Kidney (tissue), 14 donors: ENCODE measurements around the gene NAA15. TPM values are rescaled to one million over a fixed set of nuclear protein-coding genes. Genes with fewer than 3 reads are reported as not detected.

Experiments
- DNase-seq, 5 donors: peaks; one replicate each; pipeline ENCODE4 v3.0.0-alpha.2; 2013 to 2020
- FAIRE-seq: peaks from 2 replicates; lab custom pipeline; 2012; peaks lifted over from hg19 to GRCh38; lab: Jason Lieb, UNC
- H3K27ac ChIP-seq, 2 donors: one replicate each; pipeline ENCODE4 v1.7.0; 2013; ENCODE audit warnings: low read depth in 2 of 2, low read length in 2 of 2, inconsistent platforms in 1 of 2
- H3K27me3 ChIP-seq: one replicate; pipeline ENCODE4 v1.7.1; 2013; ENCODE audit warnings: low read length, inconsistent platforms; ENCODE audit not compliant: control insufficient read depth, insufficient read depth
- H3K36me3 ChIP-seq, 3 donors: one replicate each; pipeline versions ENCODE4 v1.7.0 to v1.7.1; 2013; ENCODE audit warnings: low read length in 3 of 3, control low read depth in 1 of 3, inconsistent platforms in 1 of 3; ENCODE audit not compliant: insufficient read depth in 3 of 3, control insufficient read depth in 2 of 3
- H3K4me1 ChIP-seq, 3 donors: one replicate each; pipeline versions ENCODE4 v1.7.0 to v1.7.1; 2013; ENCODE audit warnings: low read length in 3 of 3, inconsistent platforms in 1 of 3, low read depth in 1 of 3; ENCODE audit not compliant: control insufficient read depth in 2 of 3, insufficient read depth in 2 of 3
- H3K4me3 ChIP-seq, 3 donors: one replicate each; pipeline versions ENCODE4 v1.7.0 to v1.8.1; 2013; ENCODE audit warnings: low read length in 3 of 3, control low read depth in 1 of 3, inconsistent platforms in 1 of 3
- H3K9ac ChIP-seq, 3 donors: one replicate each; pipeline versions ENCODE4 v1.7.0 to v1.7.1; 2013; ENCODE audit warnings: low read length in 3 of 3, control low read depth in 1 of 3, inconsistent platforms in 1 of 3
- H3K9me3 ChIP-seq, 3 donors: one replicate each; pipeline versions ENCODE4 v1.7.0 to v1.7.1; 2013; ENCODE audit warnings: low read length in 3 of 3, control low read depth in 1 of 3, inconsistent platforms in 1 of 3; ENCODE audit not compliant: control insufficient read depth in 2 of 3, insufficient read depth in 1 of 3
- intact Hi-C: fragments of 100-400 bp; cut with DNase I; formaldehyde crosslinking; loops from one replicate; pipeline ENCODE4 v1.11.1; 2022
- polyA plus RNA-seq: library from polyadenylated mRNA; stranded (reverse); fragments of 350-450 nt; fragmentation: Illumina TruSeq; extraction: RNeasy Lipid Tissue Mini Kit (QIAGEN cat#74804); gene quantifications from one replicate; pipeline ENCODE4 v1.2.3, GENCODE V29; 2014; ENCODE audit warnings: low read depth, low replicate concordance; ENCODE audit not compliant: insufficient read depth
- total RNA-seq: library from RNA; stranded (reverse); fragmentation: NEBNext Ultra II Directional; extraction: Animal tissue kit (Norgen Biotek cat#: 25700); gene quantifications from one replicate; pipeline ENCODE4 v1.2.1, GENCODE V29; 2021
- TF ChIP-seq, protein P1 (sequence below): IDR thresholded peaks from 3 replicates; pipeline ENCODE4 v1.5.1; 2012; ENCODE audit warnings: mild to moderate bottlenecking, moderate library complexity, borderline replicate concordance; ENCODE audit not compliant: insufficient read depth; ENCODE audit errors: extremely low read depth
- donor health status: control.
- donor health status: control.
- donor health status: control.
- donor health status: control.
- donor health status: control.
- donor health status: DM: yes; HTN: yes; CAD: no.
- donor health status: Normal renal cell carcinoma (clear cell type).

Gene NAA15
- total and polyA plus RNA-seq, 2 donors from 2014 or later = 7.0 to 38.8 TPM

DNA sequence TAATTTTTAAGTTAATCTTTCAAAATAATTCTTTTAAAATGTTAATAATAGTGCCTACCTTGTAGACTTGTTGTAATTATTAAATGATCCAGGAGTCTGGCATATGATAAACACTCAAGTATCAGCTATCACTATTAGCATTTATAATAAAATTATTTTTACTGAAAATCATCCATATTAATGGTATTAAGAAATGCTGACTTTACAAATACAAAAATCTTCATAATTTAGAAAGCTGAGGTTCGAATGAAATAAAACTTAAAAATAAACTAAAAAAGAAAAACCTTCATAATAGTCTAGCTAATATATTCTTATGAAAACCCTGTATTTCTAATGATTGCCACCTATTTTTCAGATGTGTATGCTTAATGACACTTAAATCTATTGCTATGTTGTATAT is 26.5 kb upstream of the NAA15 start:
- Histone ChIP-seq H3K27ac (no peak overlapping the region), H3K9ac (no peak overlapping the region), H3K36me3 (no peaks in the 10 kb centered on the region), H3K27me3 (peaks cover 21% of the 10 kb centered on the region), H3K4me1 (peaks cover 0 to 4% (median 0%) of the 10 kb centered on the region in 3 donors), H3K9me3 (no peaks in the 10 kb centered on the region), H3K4me3 (no peak overlapping the region)
- intact Hi-C loops = no loop called here
- TF ChIP-seq, protein P1, sequence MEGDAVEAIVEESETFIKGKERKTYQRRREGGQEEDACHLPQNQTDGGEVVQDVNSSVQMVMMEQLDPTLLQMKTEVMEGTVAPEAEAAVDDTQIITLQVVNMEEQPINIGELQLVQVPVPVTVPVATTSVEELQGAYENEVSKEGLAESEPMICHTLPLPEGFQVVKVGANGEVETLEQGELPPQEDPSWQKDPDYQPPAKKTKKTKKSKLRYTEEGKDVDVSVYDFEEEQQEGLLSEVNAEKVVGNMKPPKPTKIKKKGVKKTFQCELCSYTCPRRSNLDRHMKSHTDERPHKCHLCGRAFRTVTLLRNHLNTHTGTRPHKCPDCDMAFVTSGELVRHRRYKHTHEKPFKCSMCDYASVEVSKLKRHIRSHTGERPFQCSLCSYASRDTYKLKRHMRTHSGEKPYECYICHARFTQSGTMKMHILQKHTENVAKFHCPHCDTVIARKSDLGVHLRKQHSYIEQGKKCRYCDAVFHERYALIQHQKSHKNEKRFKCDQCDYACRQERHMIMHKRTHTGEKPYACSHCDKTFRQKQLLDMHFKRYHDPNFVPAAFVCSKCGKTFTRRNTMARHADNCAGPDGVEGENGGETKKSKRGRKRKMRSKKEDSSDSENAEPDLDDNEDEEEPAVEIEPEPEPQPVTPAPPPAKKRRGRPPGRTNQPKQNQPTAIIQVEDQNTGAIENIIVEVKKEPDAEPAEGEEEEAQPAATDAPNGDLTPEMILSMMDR = no peak
- no peak for DNase-seq
- no peak for FAIRE-seq

DNA sequence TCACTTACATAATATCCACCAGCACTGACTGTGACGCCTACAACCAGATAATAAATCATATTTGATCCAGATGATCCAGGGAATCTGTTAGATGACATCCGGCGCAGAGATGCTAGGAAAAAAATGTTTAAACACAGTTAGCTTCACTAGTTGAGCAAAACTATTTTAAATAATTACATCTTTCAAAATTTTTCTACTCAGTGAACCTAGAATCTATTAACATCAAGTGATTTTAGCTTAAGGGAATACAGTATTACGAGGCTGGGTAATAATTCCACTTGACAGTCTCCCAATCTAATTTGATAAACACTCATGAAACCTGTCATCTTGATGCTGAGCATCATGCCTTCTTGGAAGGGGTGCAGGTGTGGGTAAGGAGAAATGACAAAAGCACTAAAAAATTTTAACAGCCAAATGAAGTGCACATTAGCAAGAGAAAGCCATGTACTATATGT is 26.0 kb upstream of the NAA15 start:
- Histone ChIP-seq H3K9me3 (no peaks in the 10 kb centered on the region), H3K36me3 (no peaks in the 10 kb centered on the region), H3K4me1 (peaks cover 0 to 4% (median 0%) of the 10 kb centered on the region in 3 donors), H3K9ac (no peak overlapping the region), H3K4me3 (no peak overlapping the region), H3K27me3 (peaks cover 21% of the 10 kb centered on the region), H3K27ac (no peak overlapping the region)
- DNase-seq (no peak), FAIRE-seq (no peak)
- intact Hi-C loops = no loop called here
- TF ChIP-seq, protein P1 = no peak

DNA sequence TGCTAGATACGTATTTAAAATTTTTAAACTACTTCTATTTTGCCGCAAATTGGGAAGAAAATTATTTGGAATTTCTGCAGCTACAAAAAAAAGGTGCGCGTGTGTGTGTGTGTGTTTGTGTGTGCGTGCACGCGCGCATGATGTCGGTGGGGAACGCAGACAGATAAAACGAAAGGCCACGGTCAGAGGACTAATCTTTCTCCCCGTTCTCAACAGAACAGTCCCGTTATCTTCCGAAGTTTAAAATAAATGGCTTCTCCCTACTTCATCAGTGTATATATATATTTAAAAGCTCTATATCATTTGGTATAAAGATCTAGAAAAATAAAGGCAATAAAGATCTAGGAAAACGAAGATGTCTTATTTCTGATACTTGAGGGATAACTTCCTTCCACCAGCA is 22.8 kb upstream of the NAA15 start:
- Histone ChIP-seq H3K27me3 (peaks cover 21% of the 10 kb centered on the region), H3K4me1 (peaks cover 0 to 4% (median 0%) of the 10 kb centered on the region in 3 donors), H3K9ac (no peak overlapping the region), H3K9me3 (no peaks in the 10 kb centered on the region), H3K27ac (no peak overlapping the region), H3K4me3 (peak overlapping the region in 1 of 3 donors; percentile 69), H3K36me3 (no peaks in the 10 kb centered on the region)
- DNase-seq = peak in 1 of 5 donors; percentile 13
- TF ChIP-seq, protein P1 = no peak
- intact Hi-C loops = no loop called here
- FAIRE-seq = no peak
